Smooth muscle cell (in vitro differentiated cells): ENCODE data around the gene UNC5A. TPM values are rescaled to one million over a fixed set of nuclear protein-coding genes. Genes with fewer than 3 reads are reported as not detected.

Experiments used
- DNase-seq: peaks from one replicate; lab custom pipeline; 2025; ENCODE audit not compliant: unreplicated experiment; lab: John Stamatoyannopoulos, UW
- H2AFZ ChIP-seq: fragments of 200-600 bp; sonication (generic); 2 replicates; pipeline ENCODE4 v1.6.0; 2016; ENCODE audit warnings: antibody characterized with exemption, low read depth, mild to moderate bottlenecking
- H3F3A ChIP-seq: fragments of 200-600 bp; sonication (generic); 2 replicates; pipeline ENCODE4 v1.6.0; 2017; ENCODE audit warnings: antibody characterized with exemption, low read depth
- H3K27ac ChIP-seq: fragments of 200-600 bp; sonication (generic); 2 replicates; pipeline ENCODE4 v1.5.1; 2016; ENCODE audit warnings: low read depth, mild to moderate bottlenecking
- H3K27me3 ChIP-seq: fragments of 200-600 bp; sonication (generic); 2 replicates; pipeline ENCODE4 v1.6.1; 2016; ENCODE audit warnings: low read depth, mild to moderate bottlenecking
- H3K36me3 ChIP-seq: fragments of 200-600 bp; sonication (generic); 2 replicates; pipeline ENCODE4 v1.5.1; 2016; ENCODE audit warnings: low read depth
- H3K4me1 ChIP-seq: fragments of 200-600 bp; sonication (generic); 2 replicates; pipeline ENCODE4 v1.5.1; 2016; ENCODE audit warnings: low read depth
- H3K4me2 ChIP-seq: fragments of 200-600 bp; sonication (generic); 2 replicates; pipeline ENCODE4 v1.6.0; 2016; ENCODE audit warnings: mild to moderate bottlenecking
- H3K4me3 ChIP-seq: fragments of 200-600 bp; sonication (generic); 2 replicates; pipeline ENCODE4 v1.5.1; 2016; ENCODE audit warnings: mild to moderate bottlenecking
- H3K79me2 ChIP-seq: fragments of 200-600 bp; sonication (generic); 2 replicates; pipeline ENCODE4 v1.6.0; 2016; ENCODE audit warnings: low read depth, mild to moderate bottlenecking
- H3K9ac ChIP-seq: fragments of 200-600 bp; sonication (generic); 2 replicates; pipeline ENCODE4 v1.6.0; 2016; ENCODE audit warnings: low read depth
- H3K9me3 ChIP-seq: fragments of 200-600 bp; sonication (generic); replicated peaks from 2 replicates; pipeline ENCODE4 v1.5.1; 2016; ENCODE audit warnings: low read depth
- H4K20me1 ChIP-seq: fragments of 200-600 bp; sonication (generic); 2 replicates; pipeline ENCODE4 v1.6.0; 2016; ENCODE audit warnings: low read depth
- WGBS: methylation state at CpG from one replicate; pipeline ENCODE4 v1.1.7; 2016; ENCODE audit warnings: low lambda C conversion rate; 5-methylcytosine and 5-hydroxymethylcytosine counted together
- polyA plus RNA-seq: library from polyadenylated mRNA; unstranded; fragments of >200 nt; fragmentation: Nextera tagmentation; extraction: Ambion mirVana; gene quantifications from 2 replicates; pipeline ENCODE4 v1.2.1, GENCODE V29; 2016
- total RNA-seq: library from RNA; depleted of rRNA; stranded (reverse); fragments of >200 nt; gene quantifications from 2 replicates; pipeline ENCODE4 v1.2.3, GENCODE V29; 2014
- TF ChIP-seq, protein P1 (sequence below): fragments of 200-600 bp; sonication (generic); IDR thresholded peaks from 2 replicates; pipeline ENCODE4 v1.5.1; 2017; ENCODE audit warnings: borderline replicate concordance, mild to moderate bottlenecking, antibody characterized with exemption; ENCODE audit not compliant: insufficient read depth, poor library complexity, severe bottlenecking

UNC5A gene
- total and polyA plus RNA-seq, 2 experiments from 2014 or later, result not detected

GRCh38 chr5:176899296-176899891 lies 89.0 kb downstream of the UNC5A start, which contains the start of gene HK3:
HK3 (minus strand) TSS chr5:176899346; CDS start chr5:176896159, 3,187 bp downstream.
- TF ChIP-seq, protein P1, sequence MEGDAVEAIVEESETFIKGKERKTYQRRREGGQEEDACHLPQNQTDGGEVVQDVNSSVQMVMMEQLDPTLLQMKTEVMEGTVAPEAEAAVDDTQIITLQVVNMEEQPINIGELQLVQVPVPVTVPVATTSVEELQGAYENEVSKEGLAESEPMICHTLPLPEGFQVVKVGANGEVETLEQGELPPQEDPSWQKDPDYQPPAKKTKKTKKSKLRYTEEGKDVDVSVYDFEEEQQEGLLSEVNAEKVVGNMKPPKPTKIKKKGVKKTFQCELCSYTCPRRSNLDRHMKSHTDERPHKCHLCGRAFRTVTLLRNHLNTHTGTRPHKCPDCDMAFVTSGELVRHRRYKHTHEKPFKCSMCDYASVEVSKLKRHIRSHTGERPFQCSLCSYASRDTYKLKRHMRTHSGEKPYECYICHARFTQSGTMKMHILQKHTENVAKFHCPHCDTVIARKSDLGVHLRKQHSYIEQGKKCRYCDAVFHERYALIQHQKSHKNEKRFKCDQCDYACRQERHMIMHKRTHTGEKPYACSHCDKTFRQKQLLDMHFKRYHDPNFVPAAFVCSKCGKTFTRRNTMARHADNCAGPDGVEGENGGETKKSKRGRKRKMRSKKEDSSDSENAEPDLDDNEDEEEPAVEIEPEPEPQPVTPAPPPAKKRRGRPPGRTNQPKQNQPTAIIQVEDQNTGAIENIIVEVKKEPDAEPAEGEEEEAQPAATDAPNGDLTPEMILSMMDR, result no peak
- WGBS, result 89% methylated on average over 9 of the region's 9 CpGs

DNA sequence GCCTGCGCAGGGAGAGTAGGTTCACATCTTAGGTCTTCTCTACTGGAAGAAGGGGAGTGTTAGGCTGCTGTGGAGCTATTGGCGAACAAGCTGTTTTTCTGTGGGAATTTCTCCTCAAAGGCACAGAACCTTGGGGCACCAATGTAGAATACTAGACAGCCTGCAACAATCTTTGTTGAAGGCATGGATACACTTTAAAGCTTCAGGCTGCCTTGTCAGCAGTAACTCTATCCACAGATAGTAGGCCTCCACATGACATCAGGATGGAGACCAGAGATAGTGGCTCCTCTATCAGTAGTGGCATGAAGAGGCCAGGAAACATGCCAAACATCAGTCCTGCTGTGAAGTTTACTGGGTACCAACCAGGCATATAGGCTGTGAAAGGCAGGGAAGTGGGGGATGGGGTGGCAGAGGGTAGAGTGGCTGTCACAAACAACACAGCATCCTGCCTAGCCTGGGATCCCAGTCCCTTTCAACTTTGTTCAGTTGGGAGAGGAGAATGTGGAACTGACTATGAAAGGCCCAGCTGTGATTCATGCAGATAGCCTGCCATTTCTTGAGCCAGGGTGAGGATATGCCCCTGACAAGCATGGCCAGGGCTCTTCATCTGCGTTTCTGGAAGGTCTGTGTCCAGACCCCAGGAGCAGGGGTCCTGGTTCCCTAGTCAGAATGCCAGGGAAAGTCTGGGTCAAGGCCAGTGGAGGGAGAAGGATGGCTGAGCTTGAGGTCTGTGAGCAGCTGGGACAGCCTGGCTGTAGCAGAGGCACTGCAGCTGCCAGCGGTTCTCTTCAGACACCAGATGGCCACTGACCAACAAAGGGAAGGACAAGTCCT lies 89.8 kb downstream of the UNC5A start:
- H2AFZ ChIP-seq, result no peak overlapping the region
- no peaks in the 10 kb centered on the region for H3K36me3 ChIP-seq
- H3K4me1 ChIP-seq, result no peaks in the 10 kb centered on the region
- no peak overlapping the region for H3K27ac ChIP-seq
- H3K9ac ChIP-seq, result no peak overlapping the region
- H3K4me3 ChIP-seq, result no peak overlapping the region
- TF ChIP-seq, protein P1, result no peak
- H3K27me3 ChIP-seq, result no peaks in the 10 kb centered on the region
- no peaks in the 10 kb centered on the region for H3F3A ChIP-seq
- H4K20me1 ChIP-seq, result no peaks in the 10 kb centered on the region
- no peaks in the 10 kb centered on the region for H3K9me3 ChIP-seq
- no peak for DNase-seq
- no peaks in the 10 kb centered on the region for H3K79me2 ChIP-seq
- no peak overlapping the region for H3K4me2 ChIP-seq
- WGBS, result 93% methylated on average over 4 of the region's 4 CpGs

More at GRCh38 chr5:176899296-176899891, 89.0 kb downstream of the UNC5A start, which contains the start of gene HK3:
- H3K4me1 ChIP-seq, result no peaks in the 10 kb centered on the region
- H2AFZ ChIP-seq, result no peak within 1 kb of the TSS
- no peak within 1 kb of the TSS for H3K27ac ChIP-seq
- no peak within 1 kb of the TSS for H3K9ac ChIP-seq
- H3K36me3 ChIP-seq, result no peaks in the 10 kb centered on the region
- no peak within 1 kb of the TSS for H3K4me3 ChIP-seq
- no peaks in the 10 kb centered on the region for H3F3A ChIP-seq
- H3K4me2 ChIP-seq, result no peak within 1 kb of the TSS
- no peaks in the 10 kb centered on the region for H3K9me3 ChIP-seq
- DNase-seq, result no peak
- no peaks in the 10 kb centered on the region for H3K27me3 ChIP-seq
- H3K79me2 ChIP-seq, result no peaks in the 10 kb centered on the region
- H4K20me1 ChIP-seq, result no peaks in the 10 kb centered on the region

GRCh38 chr5:176900780-176901204 lies 90.4 kb downstream of the UNC5A start:
- H3K36me3 ChIP-seq, result peaks cover 5% of the 10 kb centered on the region
- no peaks in the 10 kb centered on the region for H3K27me3 ChIP-seq
- no peak overlapping the region for H3K4me3 ChIP-seq
- H3F3A ChIP-seq, result no peaks in the 10 kb centered on the region
- no peaks in the 10 kb centered on the region for H3K4me1 ChIP-seq
- TF ChIP-seq, protein P1, result no peak
- H3K4me2 ChIP-seq, result no peak overlapping the region
- H3K27ac ChIP-seq, result no peak overlapping the region
- DNase-seq, result no peak
- no peaks in the 10 kb centered on the region for H3K9me3 ChIP-seq
- no peaks in the 10 kb centered on the region for H3K79me2 ChIP-seq
- no peak overlapping the region for H2AFZ ChIP-seq
- H4K20me1 ChIP-seq, result no peaks in the 10 kb centered on the region
- WGBS, result 96% methylated on average over 7 of the region's 7 CpGs
- H3K9ac ChIP-seq, result no peak overlapping the region
